OCI-LY3 (cell line): Measurements from ENCODE around the gene FBH1.
"Not testable (repeated sequence)": the region's sequence is repeated elsewhere in the genome, so short reads cannot be mapped to it uniquely, and the experiment has no call there.

Experiments used
- H2AFZ ChIP-seq: fragments of 200-600, 300-600 bp; shearing (Covaris generic); 2 replicates; pipeline ENCODE4 v1.6.0; 2014; ENCODE audit warnings: antibody characterized with exemption, low read depth, low read length
- H3K27ac ChIP-seq: fragments of 200-600, 300-600 bp; sonication (generic); 2 replicates; pipeline ENCODE4 v1.5.1; 2014; ENCODE audit warnings: mild to moderate bottlenecking, low read length, moderate library complexity, mixed read lengths
- H3K27me3 ChIP-seq: fragments of 200-600, 300-600 bp; sonication (generic); 2 replicates; pipeline ENCODE4 v1.6.1; 2014; ENCODE audit warnings: low read depth, low read length, mixed read lengths
- H3K36me3 ChIP-seq: fragments of 200-600, 300-600 bp; sonication (generic); replicated peaks from 2 replicates; pipeline ENCODE3; 2014; ENCODE audit warnings: low read depth, low read length, mixed read lengths
- H3K4me1 ChIP-seq: fragments of 300-600, 200-600 bp; sonication (generic); 2 replicates; pipeline ENCODE4 v1.6.1; 2014; ENCODE audit warnings: low read length, mixed read lengths
- H3K4me2 ChIP-seq: fragments of 200-600, 300-600 bp; sonication (generic); 2 replicates; pipeline ENCODE4 v1.6.1; 2014; ENCODE audit warnings: low read length, mixed read lengths
- H3K4me3 ChIP-seq: fragments of 300-600, 200-600 bp; sonication (generic); 2 replicates; pipeline ENCODE4 v1.5.1; 2014; ENCODE audit warnings: antibody characterized with exemption, mild to moderate bottlenecking, low read length, moderate library complexity
- H3K79me2 ChIP-seq: fragments of 300-600, 200-600 bp; shearing (Covaris generic); 2 replicates; pipeline ENCODE4 v1.6.1; 2014; ENCODE audit warnings: mild to moderate bottlenecking, low read length, mixed read lengths
- H3K9ac ChIP-seq: fragments of 300-600, 200-600 bp; shearing (Covaris generic); 2 replicates; pipeline ENCODE4 v1.6.0; 2014; ENCODE audit warnings: mild to moderate bottlenecking, low read length, moderate library complexity
- H3K9me3 ChIP-seq: fragments of 200-600, 300-600 bp; shearing (Covaris generic); 2 replicates; pipeline ENCODE4 v1.6.1; 2014; ENCODE audit warnings: low read length, mixed read lengths; ENCODE audit not compliant: insufficient read depth
- H4K20me1 ChIP-seq: fragments of 200-600, 300-600 bp; sonication (generic); 2 replicates; pipeline ENCODE4 v1.6.1; 2016; ENCODE audit warnings: low read length, mixed read lengths; ENCODE audit not compliant: insufficient read depth
- CTCF ChIP-seq: fragments of 200-600, 300-600 bp; sonication (generic); IDR thresholded peaks from 2 replicates; pipeline ENCODE4 v1.5.1; 2014; ENCODE audit warnings: antibody characterized with exemption, low read length, low read depth
- EZH2phosphoT487 ChIP-seq: fragments of 200-600 bp; shearing (Covaris generic); IDR thresholded peaks from 2 replicates; pipeline ENCODE4 v1.6.1; 2018; ENCODE audit warnings: antibody characterized with exemption, mixed run types, low read depth

The FBH1 gene

DNA sequence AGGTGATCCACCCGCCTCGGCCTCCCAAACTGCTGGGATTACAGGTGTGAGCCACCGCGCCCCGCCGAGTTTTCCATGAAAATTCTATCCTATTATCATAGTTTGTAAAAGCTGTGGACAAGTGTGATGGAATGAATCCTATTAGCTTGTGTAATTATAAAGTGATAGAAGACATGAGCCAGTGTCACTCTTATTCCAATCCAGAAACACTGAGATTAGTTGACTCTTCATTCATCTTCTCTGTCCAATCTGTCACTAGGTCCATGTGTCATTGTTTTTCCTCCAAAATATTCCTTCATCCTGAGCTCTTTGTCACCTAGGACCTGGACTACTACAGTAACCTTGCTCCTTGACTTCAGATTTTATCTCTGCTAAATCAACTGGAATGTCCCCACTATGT, 13.5 kb downstream of the FBH1 start:
- H3K9ac ChIP-seq: no peak overlapping the region
- no peaks in the 10 kb centered on the region for H4K20me1 ChIP-seq
- no peaks in the 10 kb centered on the region for H3K27me3 ChIP-seq
- H2AFZ ChIP-seq: no peak overlapping the region
- H3K4me3 ChIP-seq: no peak overlapping the region
- peaks cover 4% of the 10 kb centered on the region; the same call in 1 of the 2 replicates for H3K4me1 ChIP-seq
- H3K27ac ChIP-seq: no peak overlapping the region
- TF ChIP-seq CTCF (no peak), EZH2phosphoT487 (no peak)
- H3K4me2 ChIP-seq: no peak overlapping the region
- H3K79me2 ChIP-seq: no peaks in the 10 kb centered on the region
- no peaks in the 10 kb centered on the region for H3K9me3 ChIP-seq
- H3K36me3 ChIP-seq: no peaks in the 10 kb centered on the region

- Histone ChIP-seq H3K9me3 (no peaks in the 10 kb centered on the region), H2AFZ (no peak overlapping the region), H3K79me2 (no peaks in the 10 kb centered on the region), H3K27me3 (no peaks in the 10 kb centered on the region), H3K36me3 (no peaks in the 10 kb centered on the region), H3K9ac (no peak overlapping the region), H3K4me3 (no peak overlapping the region), H3K4me1 (peaks cover 4% of the 10 kb centered on the region; the same call in 1 of the 2 replicates), H3K4me2 (no peak overlapping the region), H3K27ac (no peak overlapping the region), H4K20me1 (no peaks in the 10 kb centered on the region)
- TF ChIP-seq EZH2phosphoT487 (no peak), CTCF (no peak)
Measured at GRCh38 chr10:5904227-5904626, 14.2 kb downstream of the FBH1 start.

- Histone ChIP-seq H3K4me1 (peaks cover 4% of the 10 kb centered on the region; the same call in 1 of the 2 replicates), H3K27me3 (no peaks in the 10 kb centered on the region), H3K4me3 (no peak overlapping the region), H3K9ac (no peak overlapping the region), H4K20me1 (no peaks in the 10 kb centered on the region), H3K9me3 (no peaks in the 10 kb centered on the region), H3K27ac (no peak overlapping the region), H3K4me2 (no peak overlapping the region), H3K36me3 (no peaks in the 10 kb centered on the region), H2AFZ (no peak overlapping the region), H3K79me2 (no peaks in the 10 kb centered on the region)
- TF ChIP-seq EZH2phosphoT487 (no peak), CTCF (no peak)
Measured at GRCh38 chr10:5905854-5906507, 15.9 kb downstream of the FBH1 start.

DNA sequence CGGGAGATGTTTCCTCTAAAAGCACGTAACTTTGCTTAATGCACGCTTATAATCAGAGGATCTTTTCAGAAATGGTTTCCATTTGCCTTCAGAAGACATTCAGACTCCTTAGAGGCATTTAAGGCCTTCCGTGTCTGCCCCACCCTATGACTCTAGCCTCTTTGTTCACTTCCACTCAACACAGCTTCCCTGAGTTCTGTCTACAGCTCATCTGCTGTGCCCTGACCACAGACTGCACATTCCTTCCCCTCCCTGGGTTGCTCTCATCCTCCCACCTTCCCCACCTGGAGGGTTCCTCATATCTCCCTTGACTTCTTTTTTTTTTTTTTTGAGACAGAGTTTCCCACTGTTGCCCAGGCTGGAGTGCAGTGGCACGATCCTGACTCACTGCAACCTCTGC, 16.6 kb downstream of the FBH1 start:
- H3K9me3 ChIP-seq: no peaks in the 10 kb centered on the region
- H3K27me3 ChIP-seq: no peaks in the 10 kb centered on the region
- H3K27ac ChIP-seq: no peak overlapping the region
- H4K20me1 ChIP-seq: no peaks in the 10 kb centered on the region
- H2AFZ ChIP-seq: no peak overlapping the region
- H3K9ac ChIP-seq: no peak overlapping the region
- H3K36me3 ChIP-seq: no peaks in the 10 kb centered on the region
- H3K79me2 ChIP-seq: no peaks in the 10 kb centered on the region
- TF ChIP-seq CTCF: no peak
- no peak for TF ChIP-seq EZH2phosphoT487
- no peak overlapping the region for H3K4me2 ChIP-seq
- H3K4me1 ChIP-seq: peaks cover 4% of the 10 kb centered on the region; the same call in 1 of the 2 replicates
- H3K4me3 ChIP-seq: no peak overlapping the region

- H3K4me2 ChIP-seq, H3K79me2 ChIP-seq: not testable (repeated sequence)
Measured at GRCh38 chr10:5908676-5909075, 18.6 kb downstream of the FBH1 start.

More at GRCh38 chr10:5908676-5909075, 18.6 kb downstream of the FBH1 start:
- not testable (repeated sequence) for H3K36me3 ChIP-seq, H3K9me3 ChIP-seq, H2AFZ ChIP-seq, H3K4me3 ChIP-seq, H3K4me1 ChIP-seq, H3K27ac ChIP-seq, H3K9ac ChIP-seq, H3K27me3 ChIP-seq, H4K20me1 ChIP-seq
